Measurements from ENCODE around the gene IL19. TPM values are rescaled to one million over a fixed set of nuclear protein-coding genes. Genes with fewer than 3 reads are reported as not detected.
A peak's percentile ranks its signal among the peaks of the same experiment; 100 is the strongest.

Gene IL19
- total and polyA plus RNA-seq, 9 of the 15 experiments (the other 6 are each of a cell fraction or from before 2014, with no cell fraction given), result not detected

DNA sequence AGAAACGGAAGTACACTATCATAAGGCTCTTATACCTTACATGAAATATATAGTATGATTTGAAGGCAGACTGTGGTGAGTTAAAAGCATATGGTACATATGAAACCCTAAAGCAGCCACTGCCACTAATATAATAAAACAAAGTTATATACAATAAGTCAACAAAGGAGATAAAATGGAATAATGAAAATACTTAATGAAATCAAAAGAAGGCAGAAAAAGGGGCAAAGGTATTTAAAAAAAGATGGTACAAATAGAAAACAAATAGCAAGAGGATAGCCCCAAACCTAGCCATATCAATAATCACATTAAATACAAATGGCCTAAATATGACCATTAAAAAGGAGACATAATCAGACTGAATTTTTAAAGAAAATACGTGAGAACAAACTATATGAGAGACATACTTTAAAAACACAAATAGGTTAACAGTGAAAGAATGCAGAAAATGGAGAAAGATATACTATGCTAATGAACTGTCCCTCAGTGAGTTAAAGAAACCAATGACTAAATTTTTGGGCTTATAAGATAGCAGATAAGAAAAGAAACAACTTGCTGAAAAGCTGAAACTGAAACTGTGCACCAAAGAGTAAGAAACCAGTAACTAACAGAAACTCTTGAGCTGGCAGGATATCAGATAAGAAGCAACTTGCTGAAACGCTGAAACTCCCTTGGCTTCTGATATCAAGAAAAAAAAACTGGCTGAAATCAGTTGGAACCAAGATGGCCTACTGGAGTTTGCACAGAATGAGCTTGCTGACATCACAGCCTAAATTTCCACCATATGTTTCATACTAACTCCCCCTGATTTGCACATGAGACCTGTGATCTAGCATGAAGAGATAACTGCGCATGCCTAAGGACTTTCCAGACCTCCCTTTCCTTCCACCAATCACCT is 46.1 kb downstream of the IL19 start (continued):
- TF ChIP-seq ZSCAN32 (CRISPR knock-in tag; IDR thresholded peaks at IDR 0.05), result no peak
- TF ChIP-seq RBBP5 (IDR thresholded peaks at IDR 0.05; ENCODE audit: borderline replicate concordance, insufficient read depth, low read length, poor library complexity, severe bottlenecking), result peak; percentile 53
- peak; percentile 79 for TF ChIP-seq ATF7 (IDR thresholded peaks at IDR 0.05)
- peak; percentile 47; the same call in 1 of the 2 replicates for TF ChIP-seq MYC (IDR thresholded peaks at IDR 0.05; ENCODE audit: low read depth, low read length)
- no peak for TF ChIP-seq MYC (CRISPR knock-in tag; IDR thresholded peaks at IDR 0.05; ENCODE audit: borderline replicate concordance, low read depth)
- TF ChIP-seq SP2 (IDR thresholded peaks at IDR 0.05; ENCODE audit: extremely low read depth, low read depth, low read length, poor library complexity, severe bottlenecking), result no peak
- TF ChIP-seq ZBTB40 (IDR thresholded peaks at IDR 0.05), result peak; percentile 7
- TF ChIP-seq ZBTB40 (CRISPR knock-in tag; IDR thresholded peaks at IDR 0.05), result no peak
- no peak for TF ChIP-seq E2F1 (CRISPR knock-in tag; IDR thresholded peaks at IDR 0.05)
- TF ChIP-seq NR2C2 (CRISPR knock-in tag; IDR thresholded peaks at IDR 0.05), result no peak
- peak; percentile 34; the same call in 1 of the 2 replicates for TF ChIP-seq NR2C2 (tag; IDR thresholded peaks at IDR 0.05)
- TF ChIP-seq TRIM24 (IDR thresholded peaks at IDR 0.05), result peak in 1 of 2 experiments; percentile 47; a peak in 1 of 4 replicates
- TF ChIP-seq CEBPZ (IDR thresholded peaks at IDR 0.05; ENCODE audit: borderline replicate concordance, low read depth, low read length), result no peak

All from K562 (cell line).